ENCODE data around the gene INVS.

The INVS gene

GRCh38 chr9:100170556-100170955 lies 71.5 kb downstream of the INVS start:
- no peak overlapping the region for H3K27ac ChIP-seq
- no peak for DNase-seq (ENCODE audit: low read depth, low spot score)

DNA sequence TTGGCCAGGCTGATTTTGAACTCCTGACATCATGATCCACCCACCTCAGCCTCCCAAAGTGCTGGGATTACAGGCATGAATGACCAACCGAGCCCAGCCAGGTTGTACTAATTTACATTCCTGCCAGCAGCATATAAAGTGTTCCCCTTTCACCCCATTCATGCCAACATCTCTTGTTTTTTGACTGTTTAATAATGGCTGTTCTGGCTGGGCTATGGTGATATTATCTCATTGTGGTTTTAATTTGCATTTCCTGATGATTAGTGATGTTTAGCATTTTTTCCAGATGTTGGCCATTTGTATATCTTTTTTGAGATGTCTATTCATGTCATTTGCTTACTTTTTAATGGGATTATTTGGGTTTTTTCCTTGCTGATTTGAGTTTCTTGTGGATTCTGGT lies 87.3 kb downstream of the INVS start:
- H3K27ac ChIP-seq: no peak overlapping the region
- DNase-seq (ENCODE audit: low read depth, low spot score): no peak

DNA sequence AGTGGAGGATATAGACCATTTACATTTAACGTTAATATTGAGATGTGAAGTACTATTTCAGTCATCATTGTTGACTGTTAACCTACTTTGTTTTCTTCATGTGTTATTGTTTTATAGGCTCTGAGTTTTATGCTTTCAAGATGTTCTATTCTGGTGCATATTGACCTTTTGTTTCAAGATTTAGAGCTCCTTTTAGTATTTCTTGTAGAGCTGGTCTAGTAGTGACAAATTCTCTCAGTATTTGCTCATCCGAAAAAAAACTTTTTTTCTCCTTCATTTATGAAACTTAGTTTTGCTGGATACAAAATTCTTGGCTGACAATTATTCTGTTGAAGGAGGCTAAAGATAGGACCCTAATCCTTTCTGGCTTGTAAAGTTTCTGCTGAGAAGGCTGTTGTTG lies 91.3 kb downstream of the INVS start:
- no peak overlapping the region for H3K27ac ChIP-seq
- no peak for DNase-seq (ENCODE audit: low read depth, low spot score)

DNA sequence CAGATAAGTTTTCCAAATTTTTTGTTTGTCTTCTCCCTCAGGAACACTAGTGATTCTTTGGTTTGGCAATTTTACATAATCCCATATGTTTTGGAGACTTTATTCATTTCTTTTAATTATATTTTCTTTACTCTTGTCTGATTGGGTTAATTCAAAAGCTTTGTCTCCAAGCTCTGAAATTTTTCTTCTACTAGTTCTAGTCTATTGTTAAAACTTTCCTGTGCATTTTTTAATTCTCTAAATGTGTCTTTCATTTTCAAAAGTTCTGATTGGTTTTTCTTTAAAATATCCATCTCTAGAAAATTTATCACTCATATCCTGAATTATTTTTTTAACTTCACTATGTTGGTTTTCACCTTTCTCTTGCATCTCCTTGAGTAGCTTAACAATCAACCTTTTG lies 92.2 kb downstream of the INVS start:
- no peak for DNase-seq (ENCODE audit: low read depth, low spot score)
- no peak overlapping the region for H3K27ac ChIP-seq

GRCh38 chr9:100193078-100193477 lies 94.0 kb downstream of the INVS start:
- H3K27ac ChIP-seq: no peak overlapping the region
- no peak for DNase-seq (ENCODE audit: low read depth, low spot score)

GRCh38 chr9:100196215-100196614 lies 97.2 kb downstream of the INVS start:
- no peak for DNase-seq (ENCODE audit: low read depth, low spot score)

DNA sequence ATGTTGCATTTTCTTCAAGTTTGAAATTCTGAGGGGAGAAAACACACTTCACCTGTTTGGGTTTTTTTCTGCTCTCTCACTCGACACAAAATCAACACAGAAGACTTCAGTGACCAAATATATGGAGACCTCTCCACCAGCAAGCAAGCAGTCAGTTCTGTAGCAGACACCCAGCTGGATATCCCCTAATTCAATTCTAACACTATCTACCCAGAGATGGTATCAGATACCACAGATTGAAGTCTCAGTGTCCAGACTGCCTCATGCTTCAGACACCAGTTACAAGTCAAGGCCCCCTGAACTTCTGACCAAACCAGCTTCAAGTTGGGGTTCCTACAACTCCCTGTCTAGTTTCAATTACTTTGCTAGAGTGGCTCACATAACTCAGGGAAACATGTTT lies 97.8 kb downstream of the INVS start:
- no peak for DNase-seq (ENCODE audit: low read depth, low spot score)
- H3K27ac ChIP-seq: no peak overlapping the region

More at GRCh38 chr9:100196215-100196614, 97.2 kb downstream of the INVS start:
- no peak overlapping the region for H3K27ac ChIP-seq

DNA sequence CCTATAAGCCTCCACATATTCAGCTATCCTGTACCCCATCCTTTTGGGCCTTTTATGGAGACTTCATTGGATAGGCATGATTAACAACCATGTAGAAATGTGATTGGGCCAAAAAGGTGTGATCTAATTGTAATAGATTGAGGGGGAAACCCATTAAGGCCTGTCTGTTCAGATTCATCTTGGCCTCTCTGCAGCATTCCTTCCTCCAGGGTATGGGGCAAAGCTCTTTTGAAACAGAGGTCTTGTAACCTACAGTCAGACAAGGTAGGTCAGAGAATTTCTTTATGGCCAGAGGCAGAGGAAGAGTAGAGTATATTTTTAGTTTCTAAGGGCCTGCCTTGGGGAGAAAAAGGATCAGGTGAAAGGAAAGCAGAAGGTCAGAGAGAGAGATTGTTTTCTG lies 98.5 kb downstream of the INVS start:
- no peak overlapping the region for H3K27ac ChIP-seq

GRCh38 chr9:100202806-100203205 lies 103.8 kb downstream of the INVS start:
- H3K27ac ChIP-seq: no peak overlapping the region
- DNase-seq (ENCODE audit: low read depth, low spot score): no peak

More for the DNA sequence above, 98.5 kb downstream of the INVS start:
- no peak for DNase-seq (ENCODE audit: low read depth, low spot score)

GRCh38 chr9:100204796-100205195 lies 105.8 kb downstream of the INVS start:
- no peak overlapping the region for H3K27ac ChIP-seq
- DNase-seq (ENCODE audit: low read depth, low spot score): no peak

DNA sequence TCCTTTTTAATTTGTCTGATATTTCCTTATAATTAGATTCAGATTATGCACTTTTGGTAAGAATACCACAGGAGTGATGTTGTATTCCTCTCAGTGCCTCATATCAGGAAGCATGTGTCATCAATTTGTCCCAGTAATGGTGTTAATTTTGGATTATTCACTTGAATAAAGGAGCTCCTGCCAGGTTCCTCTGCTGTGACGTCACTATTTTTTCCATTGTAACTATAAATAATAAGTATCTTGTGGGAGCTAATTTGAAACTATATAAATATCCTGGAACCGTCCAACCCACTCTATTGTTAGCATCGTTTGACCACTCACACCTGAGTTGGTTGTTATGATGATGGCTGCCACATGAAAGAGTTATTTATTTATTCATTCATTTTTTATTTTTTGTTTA lies 107.9 kb downstream of the INVS start:
- no peak for DNase-seq (ENCODE audit: low read depth, low spot score)
- H3K27ac ChIP-seq: no peak overlapping the region

- no peak overlapping the region for H3K27ac ChIP-seq
- no peak for DNase-seq (ENCODE audit: low read depth, low spot score)
Observed at GRCh38 chr9:100208673-100209072, 109.6 kb downstream of the INVS start.

GRCh38 chr9:100211476-100211875 lies 112.4 kb downstream of the INVS start:
- H3K27ac ChIP-seq: no peak overlapping the region
- no peak for DNase-seq (ENCODE audit: low read depth, low spot score)

DNA sequence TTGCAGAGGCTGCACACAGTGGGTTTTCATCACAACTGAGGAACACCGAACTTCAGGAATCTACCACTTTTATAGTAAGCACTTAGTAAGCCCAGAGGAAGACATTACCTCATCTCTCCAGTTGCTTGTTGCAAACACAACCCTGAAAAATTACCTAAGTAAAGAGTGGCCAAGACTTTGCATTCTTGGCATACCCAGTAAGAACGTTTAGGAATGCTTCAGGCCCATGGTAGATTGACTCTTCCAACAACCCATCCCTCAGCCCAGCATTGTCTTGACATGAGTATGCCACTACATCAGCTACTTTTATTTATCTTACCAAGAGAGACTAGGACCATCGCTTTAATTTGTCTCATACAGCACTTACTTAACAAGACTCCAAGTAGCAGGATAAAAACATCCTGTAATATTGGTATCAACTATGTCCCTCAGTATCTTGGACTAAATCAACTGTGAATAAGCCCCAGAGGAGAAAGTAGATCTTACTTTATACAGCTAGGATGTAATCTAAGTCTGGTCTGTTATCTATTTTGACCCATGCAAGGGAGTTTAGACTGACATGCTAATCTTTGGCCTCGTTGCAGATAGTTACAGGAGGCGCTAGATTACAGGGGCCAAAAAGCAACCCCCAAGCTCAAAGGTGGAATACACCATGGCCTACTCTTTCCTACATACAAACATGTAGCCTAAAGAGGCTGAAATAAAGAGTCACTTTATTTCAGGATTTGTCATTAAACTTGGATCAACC lies 114.9 kb downstream of the INVS start:
- DNase-seq (ENCODE audit: low read depth, low spot score): no peak
- no peak overlapping the region for H3K27ac ChIP-seq

DNA sequence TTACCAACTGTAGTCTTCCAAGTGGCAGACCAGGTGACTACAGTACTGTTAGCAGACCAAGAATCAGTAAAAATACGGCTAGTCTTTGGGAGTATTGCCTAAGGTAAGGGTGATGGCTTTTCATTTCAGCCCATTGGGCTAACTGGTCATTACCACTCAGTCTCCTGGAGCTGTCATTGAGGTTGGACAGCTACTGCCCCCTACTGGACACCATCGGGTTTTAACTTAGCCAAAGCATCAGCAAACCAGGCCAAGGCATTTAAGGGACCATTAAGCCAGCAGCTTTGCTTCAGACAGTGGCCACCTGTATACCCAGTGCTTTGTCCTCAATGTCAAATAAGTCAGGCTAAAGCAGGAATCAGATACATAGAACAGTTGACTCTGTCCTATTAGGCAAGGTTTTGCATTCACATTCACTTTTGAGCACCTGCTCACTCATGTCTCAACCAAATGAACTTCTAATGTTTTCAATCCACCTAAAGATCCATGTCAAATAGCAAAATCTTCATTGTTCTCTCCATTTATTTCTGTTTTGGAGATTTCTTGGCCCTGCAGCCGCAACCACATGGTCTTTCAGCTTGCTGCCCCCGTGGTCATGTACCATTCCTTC lies 117.2 kb downstream of the INVS start:
- peak; percentile 2 for DNase-seq (ENCODE audit: low read depth, low spot score)
- H3K27ac ChIP-seq: no peak overlapping the region

GRCh38 chr9:100217536-100217935 lies 118.5 kb downstream of the INVS start:
- no peak overlapping the region for H3K27ac ChIP-seq
- DNase-seq (ENCODE audit: low read depth, low spot score): no peak

DNA sequence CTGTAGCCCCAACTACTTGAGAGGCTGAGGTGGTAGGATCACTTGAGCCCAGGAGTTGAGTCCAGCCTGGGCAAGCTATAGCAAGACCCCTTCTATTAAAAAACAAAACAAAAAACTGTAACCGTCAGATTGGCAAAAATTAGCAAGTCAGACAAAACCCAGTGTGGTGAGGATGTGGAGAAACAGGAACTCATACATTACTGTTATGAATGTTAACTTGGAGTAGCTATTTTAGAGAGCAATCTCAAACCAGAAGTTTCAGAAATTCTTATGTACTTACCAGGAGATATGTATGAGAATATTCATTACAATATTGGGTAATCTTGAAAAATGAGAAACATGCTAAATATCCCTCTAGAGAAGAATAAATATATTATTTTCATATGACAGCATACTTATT lies 120.3 kb downstream of the INVS start:
- no peak overlapping the region for H3K27ac ChIP-seq
- no peak for DNase-seq (ENCODE audit: low read depth, low spot score)

DNA sequence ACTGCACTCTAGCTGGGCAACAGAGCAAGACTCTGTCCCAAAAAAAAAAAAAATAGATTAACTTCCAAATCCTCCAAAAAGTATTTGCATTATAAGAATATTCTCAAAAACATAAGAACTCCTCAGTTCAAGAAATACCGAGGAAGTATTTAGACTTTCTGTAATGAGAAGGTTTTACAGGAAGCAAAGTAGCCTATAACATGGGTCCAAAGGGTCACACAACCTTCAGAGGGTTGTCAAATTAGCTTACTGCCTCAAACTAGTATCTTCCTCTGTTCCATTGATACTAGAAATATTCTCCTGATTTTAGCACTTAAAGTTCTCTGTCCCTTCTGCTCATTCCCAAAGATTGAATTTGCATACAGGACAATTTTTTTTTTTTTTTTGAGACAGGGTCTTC lies 121.9 kb downstream of the INVS start:
- DNase-seq (ENCODE audit: low read depth, low spot score): no peak
- no peak overlapping the region for H3K27ac ChIP-seq

DNA sequence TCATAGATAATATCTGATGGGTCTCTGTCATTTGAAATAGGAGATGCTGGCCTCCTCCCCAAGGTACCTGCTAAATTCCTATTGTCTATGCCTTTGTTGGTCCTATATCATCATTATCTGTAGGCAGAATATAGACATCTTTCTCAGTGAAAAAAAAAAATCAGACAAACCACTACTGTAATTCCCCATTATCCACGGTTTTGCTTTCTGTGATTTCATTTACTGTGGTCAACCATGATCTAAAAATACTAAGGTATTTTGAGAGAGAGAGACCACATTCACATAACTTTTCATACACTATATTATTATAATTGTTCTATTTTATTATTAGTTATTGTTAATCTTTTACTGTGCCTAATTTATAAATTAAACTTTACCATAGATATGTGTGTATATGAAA lies 122.5 kb downstream of the INVS start:
- no peak for DNase-seq (ENCODE audit: low read depth, low spot score)
- no peak overlapping the region for H3K27ac ChIP-seq

DNA sequence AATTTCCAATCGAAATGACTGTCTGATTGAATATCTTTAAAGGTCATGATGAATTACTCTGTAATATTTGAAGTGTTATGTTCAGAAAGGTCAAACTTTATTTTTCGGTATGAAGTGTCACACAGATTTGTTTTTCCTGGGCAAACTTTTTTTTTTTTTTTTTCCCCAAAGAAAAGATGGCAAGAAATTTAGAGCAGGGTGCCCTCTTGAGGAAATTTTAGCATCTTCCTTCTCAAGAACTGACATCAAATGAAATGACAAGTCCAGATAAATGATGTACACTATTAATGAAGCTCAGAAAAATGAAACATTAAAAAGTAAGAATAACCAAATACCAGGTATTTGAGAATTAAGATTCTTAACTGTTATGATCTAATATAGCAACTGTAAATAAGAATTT lies 123.6 kb downstream of the INVS start:
- H3K27ac ChIP-seq: no peak overlapping the region
- no peak for DNase-seq (ENCODE audit: low read depth, low spot score)

GRCh38 chr9:100227636-100228035 lies 128.6 kb downstream of the INVS start:
- DNase-seq (ENCODE audit: low read depth, low spot score): no peak
- H3K27ac ChIP-seq: no peak overlapping the region

DNA sequence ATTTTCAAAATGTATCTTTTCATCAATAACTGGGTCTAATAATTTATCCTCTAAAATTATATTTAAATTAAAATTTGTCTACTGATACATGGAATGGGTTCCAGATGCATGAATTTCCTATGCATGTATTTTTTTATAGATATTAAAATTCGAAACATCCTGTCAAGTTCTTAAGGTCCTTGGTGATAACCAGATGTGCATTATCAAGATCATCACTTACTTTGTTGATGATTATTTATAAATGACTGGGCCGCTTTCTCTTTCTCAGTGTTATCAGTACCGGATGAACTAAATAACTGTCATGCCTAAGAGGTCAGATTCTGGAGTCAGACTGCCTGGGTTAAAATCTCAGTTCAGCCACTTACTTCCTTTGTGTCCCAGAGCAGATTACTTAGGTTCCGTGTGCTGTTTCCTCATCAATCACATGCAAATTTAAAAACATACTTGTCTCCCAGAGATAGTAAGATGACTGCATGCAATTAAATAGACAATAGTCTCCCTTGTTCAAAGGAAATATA lies 129.4 kb downstream of the INVS start:
- no peak overlapping the region for H3K27ac ChIP-seq
- no peak for DNase-seq (ENCODE audit: low read depth, low spot score)

Measured in epithelial cell of prostate (primary cell).